SK-N-SH treated with all-trans-retinoic acid at 6 μM for 48 hours (cell line): ENCODE results near the gene DOCK1.

Experiments
- ARNTL ChIP-seq: fragments of 450-650 bp; formaldehyde crosslinking; IDR thresholded peaks from 2 replicates; pipeline ENCODE4 v1.5.0; 2020; ENCODE audit warnings: low read depth, mild to moderate bottlenecking, moderate library complexity, borderline replicate concordance
- BACH2 ChIP-seq: fragments of 250-450 bp; sonication (Bioruptor Pico); IDR thresholded peaks from 2 replicates; pipeline ENCODE4 v1.9.0; 2021; ENCODE audit warnings: mild to moderate bottlenecking, borderline replicate concordance
- ESRRG ChIP-seq: fragments of 250-450 bp; sonication (Bioruptor Pico); IDR thresholded peaks from 2 replicates; pipeline ENCODE4 v1.6.1; 2021; ENCODE audit warnings: mild to moderate bottlenecking
- GLIS3 ChIP-seq: fragments of 250-450 bp; sonication (Bioruptor Pico); IDR thresholded peaks from 2 replicates; pipeline ENCODE4 v1.5.0; 2020; ENCODE audit warnings: mild to moderate bottlenecking, moderate library complexity
- ISL1 ChIP-seq: fragments of 250-450 bp; sonication (Bioruptor Pico); IDR thresholded peaks from 2 replicates; pipeline ENCODE4 v2.1.2; 2022; ENCODE audit warnings: mild to moderate bottlenecking, moderate library complexity
- OSR1 ChIP-seq: fragments of 250-450 bp; sonication (Bioruptor Pico); IDR thresholded peaks from 2 replicates; pipeline ENCODE4 v1.8.0; 2022; ENCODE audit warnings: moderate library complexity, mild to moderate bottlenecking, inconsistent platforms
- PATZ1 ChIP-seq: fragments of 250-450 bp; sonication (Bioruptor Pico); IDR thresholded peaks from 2 replicates; pipeline ENCODE4 v1.8.0; 2020; ENCODE audit warnings: mild to moderate bottlenecking, moderate library complexity, borderline replicate concordance
- SNAI2 ChIP-seq: fragments of 250-450 bp; sonication (Bioruptor Pico); IDR thresholded peaks from 2 replicates; pipeline ENCODE4 v1.5.0; 2020; ENCODE audit warnings: mild to moderate bottlenecking, moderate library complexity
- TCF4 ChIP-seq: fragments of 250-450 bp; sonication (Bioruptor Pico); IDR thresholded peaks from 2 replicates; pipeline ENCODE4 v1.8.0; 2021; ENCODE audit warnings: mild to moderate bottlenecking, moderate library complexity, borderline replicate concordance
- ZC3H10 ChIP-seq: fragments of 250-450 bp; sonication (Bioruptor Pico); IDR thresholded peaks from 2 replicates; pipeline ENCODE4 v1.5.1; 2021; ENCODE audit warnings: mild to moderate bottlenecking, moderate library complexity
- ZFP3 ChIP-seq: fragments of 250-450 bp; sonication (Bioruptor Pico); IDR thresholded peaks from 2 replicates; pipeline ENCODE4 v1.5.0; 2020; ENCODE audit warnings: mild to moderate bottlenecking, moderate library complexity
- ZFP30 ChIP-seq: fragments of 450-650 bp; formaldehyde crosslinking; IDR thresholded peaks from 2 replicates; pipeline ENCODE4 v1.5.0; 2022; ENCODE audit warnings: mild to moderate bottlenecking, moderate library complexity
- ZNF70 ChIP-seq: fragments of 450-650 bp; formaldehyde crosslinking; IDR thresholded peaks from 2 replicates; pipeline ENCODE4 v1.5.0; 2020; ENCODE audit warnings: mild to moderate bottlenecking, moderate library complexity
- TF ChIP-seq, protein P1 (sequence below): fragments of 250-450 bp; sonication (Bioruptor Pico); IDR thresholded peaks from 2 replicates; pipeline ENCODE4 v1.5.1; 2020; ENCODE audit warnings: low read depth, mild to moderate bottlenecking, moderate library complexity

DNA sequence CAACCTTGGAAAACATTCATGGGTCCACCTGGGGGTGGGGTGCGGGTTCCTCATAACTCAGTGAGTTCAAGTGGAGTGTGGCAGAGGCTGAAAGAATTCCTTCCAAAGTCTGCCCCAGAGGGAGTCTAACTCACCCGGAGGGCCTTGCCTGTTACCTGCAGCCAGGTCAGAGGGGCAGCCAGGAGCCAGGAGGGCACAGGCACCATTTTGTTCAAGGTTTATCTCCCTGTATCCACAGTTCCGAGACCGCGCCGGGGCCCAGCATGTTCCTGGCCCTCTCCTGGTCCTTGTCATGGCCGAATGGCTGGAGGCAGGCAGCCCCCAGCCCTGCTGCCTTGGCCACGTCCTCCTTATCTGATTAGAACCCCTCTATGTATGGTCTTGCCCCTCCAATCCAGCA lies 11.4 kb upstream of the DOCK1 start:
- TF ChIP-seq ZFP3 (CRISPR knock-in tag) (no peak), TCF4 (CRISPR knock-in tag) (no peak), ZFP30 (CRISPR knock-in tag) (no peak), BACH2 (no peak), ESRRG (CRISPR knock-in tag) (no peak), ARNTL (CRISPR knock-in tag) (no peak), SNAI2 (CRISPR knock-in tag) (no peak), PATZ1 (CRISPR knock-in tag) (no peak), ISL1 (no peak), GLIS3 (CRISPR knock-in tag) (no peak), ZC3H10 (CRISPR knock-in tag) (no peak), OSR1 (no peak), ZNF70 (CRISPR knock-in tag) (no peak)
- TF ChIP-seq, protein P1, sequence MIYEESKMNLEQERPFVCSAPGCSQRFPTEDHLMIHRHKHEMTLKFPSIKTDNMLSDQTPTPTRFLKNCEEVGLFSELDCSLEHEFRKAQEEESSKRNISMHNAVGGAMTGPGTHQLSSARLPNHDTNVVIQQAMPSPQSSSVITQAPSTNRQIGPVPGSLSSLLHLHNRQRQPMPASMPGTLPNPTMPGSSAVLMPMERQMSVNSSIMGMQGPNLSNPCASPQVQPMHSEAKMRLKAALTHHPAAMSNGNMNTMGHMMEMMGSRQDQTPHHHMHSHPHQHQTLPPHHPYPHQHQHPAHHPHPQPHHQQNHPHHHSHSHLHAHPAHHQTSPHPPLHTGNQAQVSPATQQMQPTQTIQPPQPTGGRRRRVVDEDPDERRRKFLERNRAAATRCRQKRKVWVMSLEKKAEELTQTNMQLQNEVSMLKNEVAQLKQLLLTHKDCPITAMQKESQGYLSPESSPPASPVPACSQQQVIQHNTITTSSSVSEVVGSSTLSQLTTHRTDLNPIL, result no peak
